Urothelium cell line (cell line): Measurements from ENCODE around the gene ATXN10.
A peak's percentile ranks its signal among the peaks of the same experiment; 100 is the strongest.

ENCODE experiments used
- DNase-seq: peaks from one replicate; pipeline ENCODE4 v3.0.0; 2011; ENCODE audit warnings: low spot score, mixed read lengths
- FAIRE-seq: peaks from 2 replicates; lab custom pipeline; 2011; peaks lifted over from hg19 to GRCh38; lab: Jason Lieb, UNC

The ATXN10 gene

GRCh38 chr22:45870011-45870410 lies 198.4 kb downstream of the ATXN10 start:
- FAIRE-seq: no peak
- DNase-seq: no peak

GRCh38 chr22:45871721-45872120 lies 200.1 kb downstream of the ATXN10 start:
- FAIRE-seq: no peak
- DNase-seq: no peak

- FAIRE-seq: no peak
Measured at GRCh38 chr22:45872659-45873263, 201.1 kb downstream of the ATXN10 start.

GRCh38 chr22:45876136-45877035 lies 204.8 kb downstream of the ATXN10 start:
- no peak for FAIRE-seq

More at GRCh38 chr22:45872659-45873263, 201.1 kb downstream of the ATXN10 start:
- DNase-seq: no peak

GRCh38 chr22:45877036-45877380 lies 205.4 kb downstream of the ATXN10 start:
- no peak for DNase-seq
- FAIRE-seq: no peak

More at GRCh38 chr22:45876136-45877035, 204.8 kb downstream of the ATXN10 start:
- DNase-seq: no peak

- no peak for FAIRE-seq
- no peak for DNase-seq
Measured at GRCh38 chr22:45877651-45878050, 206.0 kb downstream of the ATXN10 start.

GRCh38 chr22:45878051-45878781 lies 206.6 kb downstream of the ATXN10 start:
- DNase-seq (no peak), FAIRE-seq (no peak)

- DNase-seq (no peak), FAIRE-seq (no peak)
Measured at GRCh38 chr22:45878901-45879551, 207.4 kb downstream of the ATXN10 start.

GRCh38 chr22:45879552-45879949 lies 207.9 kb downstream of the ATXN10 start:
- DNase-seq (no peak), FAIRE-seq (no peak)

GRCh38 chr22:45880091-45880715 lies 208.6 kb downstream of the ATXN10 start:
- no peak for DNase-seq
- peak; percentile 65 for FAIRE-seq

- no peak for FAIRE-seq
- DNase-seq: no peak
Measured at GRCh38 chr22:45880716-45881523, 209.3 kb downstream of the ATXN10 start.

GRCh38 chr22:45881524-45881875 lies 209.9 kb downstream of the ATXN10 start:
- FAIRE-seq (no peak), DNase-seq (no peak)

- DNase-seq (no peak), FAIRE-seq (no peak)
Measured at GRCh38 chr22:45882881-45883810, 211.5 kb downstream of the ATXN10 start.

- FAIRE-seq (no peak), DNase-seq (no peak)
Measured at GRCh38 chr22:45883811-45884170, 212.2 kb downstream of the ATXN10 start.

- no peak for DNase-seq
Measured at GRCh38 chr22:45884201-45885062, 212.8 kb downstream of the ATXN10 start.

GRCh38 chr22:45885171-45885840 lies 213.7 kb downstream of the ATXN10 start:
- no peak for DNase-seq
- FAIRE-seq: no peak

More at GRCh38 chr22:45884201-45885062, 212.8 kb downstream of the ATXN10 start:
- no peak for FAIRE-seq

GRCh38 chr22:45885941-45886395 lies 214.3 kb downstream of the ATXN10 start:
- FAIRE-seq (no peak), DNase-seq (no peak)
